Sigmoid colon (tissue), 4 donors: ENCODE data around the gene ZNF385C.

Experiments
- EP300 ChIP-seq, 4 donors: sonication (generic); formaldehyde crosslinking; IDR thresholded peaks; one replicate each; pipeline ENCODE4 v1.6.1; 2017; ENCODE audit warnings: antibody characterized with exemption in 4 of 4
- POLR2A ChIP-seq, 2 donors: fragments of 450-650 bp; IDR thresholded peaks; one replicate each; pipeline ENCODE4 v1.6.1; 2016; ENCODE audit warnings: antibody characterized with exemption in 2 of 2, mild to moderate bottlenecking in 2 of 2, moderate library complexity in 2 of 2
- POLR2AphosphoS5 ChIP-seq, 4 donors: sonication (generic); formaldehyde crosslinking; IDR thresholded peaks; one replicate each; pipeline ENCODE4 v1.6.1; 2017; ENCODE audit warnings: antibody characterized with exemption in 4 of 4
- TF ChIP-seq, protein P1 (sequence below), 4 experiments: fragments of 450-650 bp in 3 of 4; fragments of 200-600 bp in 1 of 4; IDR thresholded peaks; one replicate each; pipeline ENCODE4 v1.5.1; 2016 to 2019; ENCODE audit warnings: antibody characterized with exemption in 4 of 4, mild to moderate bottlenecking in 3 of 4, moderate library complexity in 2 of 4

DNA sequence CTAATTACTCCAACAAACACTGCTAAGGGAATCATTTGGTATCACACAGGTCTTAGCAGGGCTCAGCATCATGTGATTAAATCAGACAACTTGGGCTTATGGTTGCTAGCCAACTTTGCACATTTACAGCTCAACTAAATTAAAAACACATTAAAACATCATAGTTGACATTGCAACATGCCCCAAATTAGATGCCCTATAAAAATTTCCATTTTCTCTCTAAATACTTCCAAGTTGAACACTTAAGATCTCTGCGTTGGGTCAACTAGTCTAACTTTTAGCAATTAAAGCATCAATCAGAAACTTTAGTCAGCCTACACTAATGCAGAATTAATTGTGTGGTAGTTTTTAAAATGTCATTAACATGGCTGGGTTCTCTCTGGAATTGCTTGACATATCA is 93.1 kb downstream of the ZNF385C start:
- TF ChIP-seq POLR2A (IDR thresholded peaks at IDR 0.05) (no peak), POLR2AphosphoS5 (IDR thresholded peaks at IDR 0.05) (no peak), EP300 (IDR thresholded peaks at IDR 0.05) (no peak)
- TF ChIP-seq, protein P1, sequence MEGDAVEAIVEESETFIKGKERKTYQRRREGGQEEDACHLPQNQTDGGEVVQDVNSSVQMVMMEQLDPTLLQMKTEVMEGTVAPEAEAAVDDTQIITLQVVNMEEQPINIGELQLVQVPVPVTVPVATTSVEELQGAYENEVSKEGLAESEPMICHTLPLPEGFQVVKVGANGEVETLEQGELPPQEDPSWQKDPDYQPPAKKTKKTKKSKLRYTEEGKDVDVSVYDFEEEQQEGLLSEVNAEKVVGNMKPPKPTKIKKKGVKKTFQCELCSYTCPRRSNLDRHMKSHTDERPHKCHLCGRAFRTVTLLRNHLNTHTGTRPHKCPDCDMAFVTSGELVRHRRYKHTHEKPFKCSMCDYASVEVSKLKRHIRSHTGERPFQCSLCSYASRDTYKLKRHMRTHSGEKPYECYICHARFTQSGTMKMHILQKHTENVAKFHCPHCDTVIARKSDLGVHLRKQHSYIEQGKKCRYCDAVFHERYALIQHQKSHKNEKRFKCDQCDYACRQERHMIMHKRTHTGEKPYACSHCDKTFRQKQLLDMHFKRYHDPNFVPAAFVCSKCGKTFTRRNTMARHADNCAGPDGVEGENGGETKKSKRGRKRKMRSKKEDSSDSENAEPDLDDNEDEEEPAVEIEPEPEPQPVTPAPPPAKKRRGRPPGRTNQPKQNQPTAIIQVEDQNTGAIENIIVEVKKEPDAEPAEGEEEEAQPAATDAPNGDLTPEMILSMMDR (IDR thresholded peaks at IDR 0.05): no peak
